ENCODE measurements around the gene ZNF91.
"Not testable (repeated sequence)": the region's sequence is repeated elsewhere in the genome, so short reads cannot be mapped to it uniquely, and the experiment has no call there.

ZNF91 gene

DNA sequence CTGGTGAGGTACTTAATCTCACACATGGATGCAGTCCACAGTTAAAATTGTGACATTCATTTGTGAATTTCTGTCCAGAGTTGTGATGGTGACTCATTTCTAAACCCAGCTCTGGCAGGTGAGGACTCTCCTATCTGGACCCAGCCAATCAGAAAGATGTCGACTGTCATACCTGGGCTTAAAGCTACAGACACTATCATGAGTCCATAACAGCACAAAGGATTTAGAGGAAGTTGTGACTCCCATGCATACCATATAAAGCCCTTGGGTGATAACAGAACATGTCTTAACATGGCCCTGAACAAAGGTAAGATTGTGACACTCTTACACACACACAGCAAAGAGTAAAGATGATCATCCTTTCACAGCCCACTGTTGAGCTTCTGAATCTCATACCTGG is 85.3 kb downstream of the ZNF91 start:
- TF ChIP-seq JUND (IDR thresholded peaks at IDR 0.05; ENCODE audit: low read depth) = no peak
- in situ Hi-C loops (cut with HindIII; ENCODE audit: low pct_unique_long_range_greater_than_20kb, low sequenced_read_pairs) = no loop called here
- DNase-seq (ENCODE audit: low read depth in 1 of 2, low spot score in 1 of 2) = no peak

DNA sequence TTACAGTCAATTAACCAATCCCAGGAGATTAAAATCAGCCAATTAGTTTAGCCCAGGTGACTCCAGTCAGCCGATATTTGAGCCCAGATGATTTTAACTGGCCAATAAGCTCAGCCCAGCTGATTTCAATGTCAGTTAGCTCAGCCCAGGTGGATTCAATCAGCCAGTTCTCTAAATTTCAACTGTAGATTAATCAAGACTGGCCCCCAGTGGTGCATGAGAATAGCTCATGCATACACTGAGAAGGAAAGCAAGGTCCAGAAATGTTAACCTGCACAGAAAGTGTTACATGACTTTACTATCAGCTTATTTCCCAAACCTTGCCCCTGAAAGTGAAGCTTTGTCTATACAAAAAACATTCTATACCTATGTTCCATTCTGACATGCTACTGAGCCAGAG is 89.7 kb downstream of the ZNF91 start:
- DNase-seq (ENCODE audit: low read depth in 1 of 2, low spot score in 1 of 2) = peak; percentile 4 to 34
- in situ Hi-C loops (cut with HindIII; ENCODE audit: low pct_unique_long_range_greater_than_20kb, low sequenced_read_pairs) = no loop called here

DNA sequence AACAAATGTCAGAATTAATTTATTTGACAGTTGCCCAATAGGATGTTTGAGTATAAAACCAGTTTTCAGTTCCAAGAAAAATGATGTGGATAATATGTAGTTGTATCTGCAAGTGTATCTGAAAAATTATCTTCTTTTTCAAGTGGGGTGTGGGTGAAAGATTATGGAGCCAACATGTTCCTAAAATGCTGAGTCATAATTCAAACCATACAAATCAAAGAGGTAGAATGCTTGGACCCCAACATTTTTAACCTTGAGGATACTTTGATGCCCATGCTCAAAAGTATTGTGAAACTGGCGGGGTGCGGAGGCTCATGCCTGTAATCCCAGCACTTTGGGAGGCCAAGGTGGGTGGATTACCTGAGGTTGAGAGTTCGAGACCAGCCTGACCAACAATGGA is 91.0 kb downstream of the ZNF91 start:
- no peak for TF ChIP-seq JUND (IDR thresholded peaks at IDR 0.05; ENCODE audit: low read depth)
- in situ Hi-C loops (cut with HindIII; ENCODE audit: low pct_unique_long_range_greater_than_20kb, low sequenced_read_pairs) = no loop called here
- no peak for DNase-seq (ENCODE audit: low read depth in 1 of 2, low spot score in 1 of 2)

More for the DNA sequence above, 89.7 kb downstream of the ZNF91 start:
- no peak for TF ChIP-seq JUND (IDR thresholded peaks at IDR 0.05; ENCODE audit: low read depth)

DNA sequence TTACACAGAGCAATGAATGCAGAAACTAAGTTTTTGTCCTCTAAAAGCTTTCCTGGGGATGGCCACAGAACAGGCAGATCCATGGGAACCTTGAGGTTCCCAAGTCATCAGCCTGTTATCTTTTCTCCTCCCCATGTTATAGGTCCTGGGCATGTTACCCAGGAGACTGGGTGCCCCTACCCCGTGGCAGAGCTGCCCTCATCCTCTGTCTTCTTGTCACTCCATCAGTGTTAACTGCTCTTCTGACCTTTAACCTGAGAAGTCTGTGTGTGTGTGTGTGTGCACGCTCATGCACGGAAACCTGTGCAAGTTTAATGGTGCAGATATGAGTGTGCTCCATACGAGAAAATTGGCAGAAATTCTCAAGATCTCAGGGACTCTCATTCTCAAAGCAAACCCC is 101.1 kb downstream of the ZNF91 start:
- no peak for DNase-seq (ENCODE audit: low read depth in 1 of 2, low spot score in 1 of 2)
- TF ChIP-seq JUND (IDR thresholded peaks at IDR 0.05; ENCODE audit: low read depth) = no peak
- in situ Hi-C loops (cut with HindIII; ENCODE audit: low pct_unique_long_range_greater_than_20kb, low sequenced_read_pairs) = no loop called here

DNA sequence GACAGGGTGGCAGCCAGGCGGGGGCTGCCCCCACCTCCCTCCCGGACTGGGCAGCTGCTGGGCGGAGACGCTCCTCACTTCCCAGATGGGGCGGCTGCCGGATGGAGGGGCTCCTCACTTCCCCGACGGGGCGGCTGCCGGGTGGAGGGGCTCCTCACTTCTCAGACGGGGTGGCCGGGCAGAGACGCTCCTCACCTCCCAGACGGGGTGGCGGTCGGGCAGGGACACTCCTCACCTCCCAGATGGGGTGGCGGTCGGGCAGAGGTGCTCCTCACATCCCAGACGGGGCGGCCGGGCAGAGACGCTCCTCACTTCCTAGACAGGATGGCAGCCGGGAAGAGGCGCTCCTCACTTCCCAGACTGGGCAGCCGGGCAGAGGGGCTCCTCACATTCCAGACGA is 105.3 kb downstream of the ZNF91 start:
- DNase-seq (ENCODE audit: low read depth in 1 of 2, low spot score in 1 of 2); in situ Hi-C loops (cut with HindIII; ENCODE audit: low pct_unique_long_range_greater_than_20kb, low sequenced_read_pairs): not testable (repeated sequence)

Measured in T47D (cell line).